ENCODE measurements around the gene IFT27.

DNA sequence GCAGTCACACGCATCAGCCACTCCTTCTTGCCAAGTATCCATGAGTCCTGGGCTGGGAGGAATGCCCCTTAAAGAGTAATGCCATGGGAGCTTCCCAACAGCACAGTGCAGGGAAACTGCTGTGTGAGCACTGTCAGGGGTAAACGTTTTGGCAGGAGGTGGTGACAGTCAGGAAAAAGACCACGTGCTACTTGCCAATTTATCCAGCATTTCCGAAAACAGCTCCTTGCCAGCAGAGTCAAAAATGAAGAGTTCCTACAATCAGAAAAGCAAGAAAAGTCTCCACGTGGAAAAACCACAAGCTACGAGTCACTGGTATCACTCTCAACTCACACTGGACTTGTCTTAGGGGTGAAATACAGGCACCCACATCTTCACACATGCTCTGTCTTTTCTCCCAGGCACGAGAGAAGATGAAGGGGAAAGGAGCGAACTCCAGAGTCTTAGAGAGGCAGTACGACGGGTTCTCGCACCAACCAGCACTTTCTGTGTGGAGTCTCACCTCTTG is 9.9 kb downstream of the IFT27 start:
- TF ChIP-seq CTCF (IDR thresholded peaks at IDR 0.05; ENCODE audit: insufficient read depth, low read length) (no peak), GABPA (IDR thresholded peaks at IDR 0.05; ENCODE audit: low read depth) (no peak), REST (IDR thresholded peaks at IDR 0.05; ENCODE audit: insufficient replicate concordance, low read depth) (no peak), POLR2AphosphoS5 (IDR thresholded peaks at IDR 0.05; ENCODE audit: low read depth) (no peak), SPI1 (IDR thresholded peaks at IDR 0.05; ENCODE audit: borderline replicate concordance, low read depth) (no peak)

Data from HL-60 (cell line).